Retinal pigment epithelial cell (primary cell): ENCODE results near the gene SMOC2.

Experiments used
- DNase-seq: peaks from one replicate; pipeline ENCODE4 v3.0.0-alpha.2; 2010; ENCODE audit warnings: low read depth
- H3K4me3 ChIP-seq: 2 replicates; pipeline ENCODE4 v1.5.1; 2011; ENCODE audit warnings: mild to moderate bottlenecking, low read length, control low read depth, moderate library complexity
- CTCF ChIP-seq: conservative IDR thresholded peaks from 2 replicates; pipeline ENCODE4 v1.5.1; 2011; ENCODE audit warnings: low read depth, low read length, control low read depth, inconsistent platforms

SMOC2 gene

DNA sequence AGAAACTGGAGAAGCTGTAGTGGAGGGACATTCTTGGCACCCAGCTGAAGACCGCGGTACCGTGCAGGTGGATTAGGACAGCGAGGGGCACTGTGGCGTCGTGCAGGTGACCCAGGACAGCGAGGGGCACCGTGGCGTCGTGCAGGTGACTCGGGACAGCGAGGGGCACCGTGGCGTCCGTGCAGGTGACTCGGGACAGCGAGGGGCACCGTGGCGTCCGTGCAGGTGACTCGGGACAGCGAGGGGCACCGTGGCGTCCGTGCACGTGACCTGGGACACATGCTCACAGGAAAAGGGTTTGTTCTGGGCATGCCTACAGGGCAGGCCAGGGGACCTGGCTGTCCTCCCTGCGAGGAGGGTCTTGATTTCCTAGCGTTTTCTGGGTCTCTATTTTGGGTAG, 29.2 kb upstream of the SMOC2 start:
- DNase-seq: no peak
- no peak for TF ChIP-seq CTCF
- no peak overlapping the region for H3K4me3 ChIP-seq

DNA sequence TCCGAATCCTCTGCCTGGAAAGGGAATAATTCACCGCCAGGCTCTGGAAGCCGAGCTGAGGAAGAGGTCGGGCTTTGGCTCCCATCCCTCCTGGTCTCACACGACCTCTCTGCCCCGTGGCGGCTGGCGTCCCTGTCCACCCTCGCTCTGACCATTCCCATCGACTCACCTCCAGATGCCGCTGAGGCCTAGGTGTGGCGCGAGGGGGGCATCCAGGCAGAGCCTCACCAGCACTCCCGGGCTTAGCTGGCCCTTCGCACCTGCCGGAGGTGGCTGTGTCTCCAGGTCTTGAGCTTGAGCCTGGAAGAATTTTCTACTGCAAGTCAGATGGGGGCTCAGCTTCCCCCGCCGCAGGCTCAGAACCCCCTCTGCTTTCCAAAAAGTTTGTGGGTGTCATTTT, 28.5 kb upstream of the SMOC2 start:
- H3K4me3 ChIP-seq: no peak overlapping the region
- DNase-seq: no peak
- no peak for TF ChIP-seq CTCF

GRCh38 chr6:168413018-168413720, 27.8 kb upstream of the SMOC2 start:
- TF ChIP-seq CTCF: no peak
- no peak overlapping the region for H3K4me3 ChIP-seq
- DNase-seq: no peak

GRCh38 chr6:168413856-168414255, 27.1 kb upstream of the SMOC2 start:
- no peak for DNase-seq
- TF ChIP-seq CTCF: no peak
- H3K4me3 ChIP-seq: no peak overlapping the region

GRCh38 chr6:168414336-168415097, 26.5 kb upstream of the SMOC2 start:
- TF ChIP-seq CTCF: no peak
- no peak for DNase-seq
- no peak overlapping the region for H3K4me3 ChIP-seq

DNA sequence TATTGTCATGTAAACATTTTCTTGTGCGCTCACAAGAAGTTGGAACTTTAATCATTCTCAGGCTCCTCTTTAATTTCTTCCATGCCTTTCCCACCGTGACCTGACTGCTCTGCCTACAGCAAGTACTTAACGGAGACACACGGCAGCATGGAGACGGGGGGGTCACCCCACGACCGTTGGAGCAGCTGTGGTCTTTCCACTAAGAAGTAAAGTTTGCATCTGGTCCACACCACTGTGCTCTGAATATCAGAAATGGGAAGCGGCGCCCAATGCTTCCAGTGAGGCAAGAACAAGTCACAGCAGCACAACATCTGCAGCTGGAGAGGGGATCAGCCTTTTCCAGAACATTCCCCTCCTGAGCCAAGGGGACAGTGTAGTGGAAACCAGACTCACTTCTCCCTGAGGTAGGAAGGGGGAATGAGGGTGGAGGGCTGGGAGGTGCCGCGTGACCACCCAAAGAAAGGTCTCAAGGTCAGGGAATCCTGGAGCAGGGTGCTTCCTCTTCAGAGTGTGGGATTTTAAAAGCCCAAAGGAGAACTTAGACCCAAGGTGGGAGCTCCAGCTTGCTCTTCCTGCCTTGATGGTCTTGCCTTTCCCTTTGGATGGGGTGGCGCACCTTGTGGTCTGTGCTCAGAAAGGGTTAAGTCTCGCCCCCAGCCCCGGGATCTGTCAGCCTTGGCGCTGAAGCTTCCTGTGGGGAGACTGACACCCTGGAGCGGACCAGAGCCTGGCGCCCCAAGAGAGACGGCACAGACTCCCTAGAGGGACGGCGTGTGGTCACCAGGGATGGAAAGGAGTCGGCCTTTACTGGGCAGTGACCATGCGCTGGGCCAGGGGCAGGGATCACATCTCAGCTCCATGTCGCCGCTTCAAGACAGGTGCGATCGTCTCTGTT, 25.6 kb upstream of the SMOC2 start:
- TF ChIP-seq CTCF: no peak
- H3K4me3 ChIP-seq: no peak overlapping the region
- DNase-seq: no peak
